ENCODE data around the gene ASB18.
"Not testable (repeated sequence)": the region's sequence is repeated elsewhere in the genome, so short reads cannot be mapped to it uniquely, and the experiment has no call there.

The ASB18 gene

GRCh38 chr2:236264256-236264655, at the start of gene ASB18:
ASB18 (minus strand) TSS chr2:236264406; CDS start chr2:236264345, 61 bp downstream.
- DNase-seq (ENCODE audit: low read depth, low spot score): no peak

- DNase-seq (ENCODE audit: low read depth, low spot score): no peak
These were observed 47.1 kb upstream of the ASB18 start for GRCh38 chr2:236311286-236311685.

- no peak for DNase-seq (ENCODE audit: low read depth, low spot score)
These were observed 45.4 kb upstream of the ASB18 start for GRCh38 chr2:236309669-236310029.

- no peak for DNase-seq (ENCODE audit: low read depth, low spot score)
These were observed 44.9 kb upstream of the ASB18 start for GRCh38 chr2:236308855-236309668.

GRCh38 chr2:236307641-236308040, 43.4 kb upstream of the ASB18 start:
- DNase-seq (ENCODE audit: low read depth, low spot score): no peak

- DNase-seq (ENCODE audit: low read depth, low spot score): no peak
These were observed 42.8 kb upstream of the ASB18 start for GRCh38 chr2:236306825-236307540.

GRCh38 chr2:236305964-236306605, 41.9 kb upstream of the ASB18 start:
- no peak for DNase-seq (ENCODE audit: low read depth, low spot score)

GRCh38 chr2:236305531-236305930, 41.3 kb upstream of the ASB18 start:
- DNase-seq (ENCODE audit: low read depth, low spot score): no peak

GRCh38 chr2:236303935-236304334, 39.7 kb upstream of the ASB18 start:
- no peak for DNase-seq (ENCODE audit: low read depth, low spot score)

- no peak for DNase-seq (ENCODE audit: low read depth, low spot score)
These were observed 38.3 kb upstream of the ASB18 start for GRCh38 chr2:236302555-236302954.

GRCh38 chr2:236298924-236299475, 34.8 kb upstream of the ASB18 start:
- DNase-seq (ENCODE audit: low read depth, low spot score): no peak

- no peak for DNase-seq (ENCODE audit: low read depth, low spot score)
These were observed 31.3 kb upstream of the ASB18 start for GRCh38 chr2:236295481-236295880.

- DNase-seq (ENCODE audit: low read depth, low spot score): no peak
These were observed 30.4 kb upstream of the ASB18 start for GRCh38 chr2:236294647-236295046.

GRCh38 chr2:236293241-236293810, 29.1 kb upstream of the ASB18 start:
- DNase-seq (ENCODE audit: low read depth, low spot score): no peak

GRCh38 chr2:236291911-236292310, 27.7 kb upstream of the ASB18 start:
- no peak for DNase-seq (ENCODE audit: low read depth, low spot score)

- DNase-seq (ENCODE audit: low read depth, low spot score): no peak
These were observed 27.3 kb upstream of the ASB18 start for GRCh38 chr2:236291476-236291875.

GRCh38 chr2:236290742-236291425, 26.7 kb upstream of the ASB18 start:
- DNase-seq (ENCODE audit: low read depth, low spot score): no peak

- no peak for DNase-seq (ENCODE audit: low read depth, low spot score)
These were observed 25.7 kb upstream of the ASB18 start for GRCh38 chr2:236289766-236290462.

GRCh38 chr2:236288373-236288772, 24.2 kb upstream of the ASB18 start:
- DNase-seq (ENCODE audit: low read depth, low spot score): not testable (repeated sequence)

GRCh38 chr2:236287656-236288055, 23.4 kb upstream of the ASB18 start:
- no peak for DNase-seq (ENCODE audit: low read depth, low spot score)

Data from activated naive CD8-positive, alpha-beta T cell treated with anti-CD3 and anti-CD28 coated beads, Interleukin-2, amount 50 U/mL, for 16 hours (primary cell).